ENCODE results near the gene TMEM175.

TMEM175 gene

DNA sequence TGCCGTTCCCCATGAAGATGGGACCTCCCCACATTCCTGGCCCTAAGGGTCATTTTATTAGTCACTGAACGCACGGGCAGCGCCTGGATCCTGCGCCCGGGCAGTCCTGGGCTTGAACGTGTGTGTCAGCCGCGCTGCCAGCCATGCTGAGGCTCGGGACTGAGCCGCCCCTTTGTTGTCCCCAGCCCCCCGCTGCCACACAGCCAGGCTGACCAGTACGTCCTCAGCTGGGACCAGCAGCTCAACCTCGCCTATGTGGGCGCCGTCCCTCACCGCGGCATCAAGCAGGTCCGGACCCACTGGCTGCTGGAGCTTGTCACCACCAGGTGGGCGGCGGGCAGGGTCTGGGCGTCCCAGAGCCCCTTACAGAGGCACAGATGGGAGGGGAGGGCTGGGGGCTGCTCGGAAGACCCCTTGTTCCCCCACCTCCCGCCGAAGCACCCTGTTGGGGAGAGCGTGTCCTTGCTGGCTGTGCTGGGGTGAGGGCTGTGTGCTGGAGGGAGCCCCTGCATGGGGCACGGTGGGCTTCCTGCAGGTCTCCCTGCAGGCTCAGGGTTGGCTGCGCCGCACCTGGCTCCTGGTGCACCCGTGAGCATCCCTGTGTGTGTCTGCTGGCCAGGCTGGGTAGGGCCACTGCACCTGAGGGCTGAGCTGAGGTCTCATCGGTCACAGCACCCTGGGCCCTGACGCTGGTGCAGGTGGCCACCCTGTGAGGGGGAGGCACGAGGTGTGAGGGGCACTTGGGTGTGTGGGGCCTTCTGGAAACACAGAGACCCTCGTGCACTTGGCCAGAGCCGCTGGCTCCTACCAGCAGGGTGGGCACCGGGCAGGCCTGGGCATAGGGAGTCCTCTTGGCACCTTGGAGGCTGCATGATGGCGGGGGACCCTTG is 55.6 kb downstream of the TMEM175 start:
- Histone ChIP-seq H3K4me1 (ENCODE audit: insufficient read depth, low read length) (peaks cover 9% of the 10 kb centered on the region), H3K4me3 (ENCODE audit: low read length) (no peak overlapping the region), H3K36me3 (ENCODE audit: insufficient read depth, low read length) (no peaks in the 10 kb centered on the region), H2AFZ (ENCODE audit: low read depth, low read length) (no peak overlapping the region), H3K9me3 (ENCODE audit: low read length) (no peaks in the 10 kb centered on the region), H3K27me3 (ENCODE audit: insufficient read depth, low read length) (peaks cover 32% of the 10 kb centered on the region)

DNA sequence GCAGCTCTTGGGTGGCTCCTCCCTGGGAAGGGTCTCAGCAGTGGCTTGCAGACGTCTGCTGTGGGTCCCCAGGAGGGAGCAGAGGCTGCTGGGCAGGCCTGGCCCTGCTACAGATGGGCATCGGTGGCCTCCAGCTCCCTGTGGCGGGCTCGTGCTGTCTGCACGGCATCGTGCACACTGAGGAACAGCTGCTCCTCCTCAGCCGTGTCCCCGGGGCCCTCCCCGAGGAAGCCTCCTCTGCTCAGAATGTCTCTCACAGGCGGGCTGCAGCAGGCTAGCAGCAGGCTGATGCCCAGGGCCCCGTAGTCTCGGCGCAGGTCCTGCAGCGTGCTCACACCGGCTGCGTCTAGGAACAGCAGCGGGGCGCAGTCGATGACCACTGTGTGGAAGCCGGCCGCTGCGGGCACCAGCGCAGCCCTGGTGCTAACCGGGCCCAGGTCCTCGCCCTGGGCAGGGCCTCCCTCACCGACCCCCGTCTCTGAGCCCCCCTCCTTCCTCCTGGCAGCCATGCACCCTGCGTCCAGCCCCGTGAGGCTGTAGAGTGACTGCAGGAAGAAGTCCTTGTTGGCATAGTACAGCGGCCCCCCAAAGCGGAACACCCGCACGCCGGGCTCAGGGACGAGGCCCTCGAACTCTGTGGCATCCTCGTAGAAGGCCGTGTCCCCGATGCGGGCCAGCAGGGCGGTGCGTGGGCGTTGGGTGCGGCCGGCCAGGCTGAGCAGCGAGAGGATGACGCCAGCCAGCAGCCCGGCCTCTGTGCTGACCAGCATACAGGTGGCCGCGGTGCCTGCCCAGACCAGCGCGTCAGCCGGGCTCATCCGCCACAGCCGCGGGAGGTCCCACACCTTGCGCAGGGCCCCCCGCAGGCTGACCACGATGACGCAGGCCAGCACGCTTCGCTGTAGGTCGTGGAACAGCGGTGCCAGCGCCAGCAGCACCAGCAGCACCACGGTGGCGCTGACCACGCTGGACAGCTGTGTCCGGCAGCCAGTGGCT is 56.8 kb downstream of the TMEM175 start:
- Histone ChIP-seq H3K4me3 (ENCODE audit: low read length) (no peak overlapping the region), H3K4me1 (ENCODE audit: insufficient read depth, low read length) (peaks cover 11% of the 10 kb centered on the region), H3K36me3 (ENCODE audit: insufficient read depth, low read length) (no peaks in the 10 kb centered on the region), H3K27me3 (ENCODE audit: insufficient read depth, low read length) (peaks cover 23% of the 10 kb centered on the region), H2AFZ (ENCODE audit: low read depth, low read length) (no peak overlapping the region), H3K9me3 (ENCODE audit: low read length) (no peaks in the 10 kb centered on the region)

DNA sequence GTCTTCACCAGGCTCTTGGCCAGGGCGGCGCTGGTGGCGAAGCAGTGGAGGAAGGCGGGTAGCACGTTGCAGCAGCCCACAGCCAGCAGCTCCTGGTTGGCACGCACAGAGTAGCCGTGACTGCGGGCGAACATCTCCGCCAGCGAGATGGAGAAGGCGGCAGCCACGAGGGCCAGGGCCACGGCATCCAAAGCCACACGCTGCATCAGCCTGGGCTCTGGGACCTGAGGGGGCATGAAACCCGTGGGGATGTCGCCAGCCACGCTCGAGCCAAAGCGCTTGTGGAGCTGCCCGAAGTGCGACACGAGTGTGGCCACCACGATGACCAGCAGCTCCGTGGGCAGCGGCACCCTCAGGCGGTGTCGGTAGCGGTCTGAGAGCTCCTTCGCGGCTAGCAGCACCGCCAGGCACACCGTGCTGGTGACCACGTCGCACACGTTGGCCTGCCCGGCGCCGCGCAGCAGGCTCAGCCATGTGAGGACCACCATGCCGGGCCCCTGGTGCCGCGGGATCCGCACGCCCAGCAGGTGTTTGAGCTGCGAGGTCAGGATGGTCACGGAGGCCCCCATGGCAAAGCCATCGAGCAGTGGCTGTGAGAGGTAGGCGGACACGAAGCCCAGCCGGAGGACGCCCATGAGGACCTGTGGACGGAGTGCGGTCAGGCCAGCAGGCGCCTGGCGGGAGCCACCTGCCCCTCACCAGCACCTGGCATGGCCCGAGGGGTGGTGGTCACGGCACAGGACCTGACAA is 57.6 kb downstream of the TMEM175 start:
- Histone ChIP-seq H3K27me3 (ENCODE audit: insufficient read depth, low read length) (peaks cover 16% of the 10 kb centered on the region), H3K36me3 (ENCODE audit: insufficient read depth, low read length) (no peaks in the 10 kb centered on the region), H2AFZ (ENCODE audit: low read depth, low read length) (no peak overlapping the region), H3K9me3 (ENCODE audit: low read length) (no peaks in the 10 kb centered on the region), H3K4me1 (ENCODE audit: insufficient read depth, low read length) (peaks cover 11% of the 10 kb centered on the region), H3K4me3 (ENCODE audit: low read length) (no peak overlapping the region)

- H3K36me3 ChIP-seq (ENCODE audit: insufficient read depth, low read length), result no peaks in the 10 kb centered on the region
- H2AFZ ChIP-seq (ENCODE audit: low read depth, low read length), result no peak overlapping the region
- H3K4me1 ChIP-seq (ENCODE audit: insufficient read depth, low read length), result peaks cover 11% of the 10 kb centered on the region
Observed at GRCh38 chr4:990746-991367, 58.6 kb downstream of the TMEM175 start.

DNA sequence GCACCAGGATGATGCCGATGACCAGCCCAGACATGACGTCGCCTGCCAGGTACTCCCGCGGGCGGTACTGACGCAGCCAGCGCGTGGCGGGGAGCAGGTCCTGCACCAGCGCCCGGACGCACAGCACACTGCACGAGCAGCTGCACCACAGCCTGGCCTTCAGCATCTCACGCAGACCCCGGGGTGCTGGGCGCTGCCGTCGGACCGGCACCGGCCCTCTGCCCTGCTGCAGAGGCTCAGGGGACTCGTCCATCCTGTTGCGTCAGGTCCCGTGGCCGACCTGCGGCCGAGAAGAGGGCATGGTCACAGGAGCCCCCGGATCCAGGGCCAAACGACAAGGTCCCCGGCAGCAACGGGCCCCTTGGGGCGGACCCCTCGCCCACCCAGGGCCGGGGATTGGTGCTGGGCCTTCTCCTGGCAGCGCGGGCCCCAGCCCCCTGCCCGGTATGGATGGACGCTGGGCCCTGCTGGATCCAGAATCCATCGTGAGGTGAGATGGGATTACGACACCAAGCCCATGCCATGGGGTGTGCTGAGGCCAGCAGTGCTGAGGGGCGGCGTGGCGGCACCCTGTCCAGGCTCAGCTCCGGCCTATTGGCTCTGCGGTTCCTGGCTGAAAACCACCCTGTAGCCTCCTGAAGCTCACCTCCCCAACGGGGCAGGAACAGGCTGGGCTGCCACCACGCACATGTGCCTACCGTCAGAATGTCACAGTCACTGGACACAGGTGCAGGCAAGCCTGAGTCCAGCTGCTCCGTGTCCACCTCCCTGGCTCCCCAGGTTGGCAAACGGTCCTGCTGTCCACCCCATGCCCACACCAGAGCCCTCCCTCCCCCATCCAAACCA is 59.4 kb downstream of the TMEM175 start:
- no peak overlapping the region for H3K4me3 ChIP-seq (ENCODE audit: low read length)
- H3K9me3 ChIP-seq (ENCODE audit: low read length), result no peaks in the 10 kb centered on the region
- H3K36me3 ChIP-seq (ENCODE audit: insufficient read depth, low read length), result no peaks in the 10 kb centered on the region
- peaks cover 13% of the 10 kb centered on the region for H3K27me3 ChIP-seq (ENCODE audit: insufficient read depth, low read length)
- peaks cover 8% of the 10 kb centered on the region for H3K4me1 ChIP-seq (ENCODE audit: insufficient read depth, low read length)
- H2AFZ ChIP-seq (ENCODE audit: low read depth, low read length), result no peak overlapping the region

More at GRCh38 chr4:990746-991367, 58.6 kb downstream of the TMEM175 start:
- H3K4me3 ChIP-seq (ENCODE audit: low read length), result no peak overlapping the region
- no peaks in the 10 kb centered on the region for H3K9me3 ChIP-seq (ENCODE audit: low read length)
- H3K27me3 ChIP-seq (ENCODE audit: insufficient read depth, low read length), result peaks cover 13% of the 10 kb centered on the region

- Histone ChIP-seq H3K4me1 (ENCODE audit: insufficient read depth, low read length) (peaks cover 8% of the 10 kb centered on the region), H3K4me3 (ENCODE audit: low read length) (no peak overlapping the region), H3K27me3 (ENCODE audit: insufficient read depth, low read length) (peaks cover 17% of the 10 kb centered on the region), H3K36me3 (ENCODE audit: insufficient read depth, low read length) (no peaks in the 10 kb centered on the region), H3K9me3 (ENCODE audit: low read length) (no peaks in the 10 kb centered on the region), H2AFZ (ENCODE audit: low read depth, low read length) (no peak overlapping the region)
Observed at GRCh38 chr4:992297-993110, 60.2 kb downstream of the TMEM175 start.

DNA sequence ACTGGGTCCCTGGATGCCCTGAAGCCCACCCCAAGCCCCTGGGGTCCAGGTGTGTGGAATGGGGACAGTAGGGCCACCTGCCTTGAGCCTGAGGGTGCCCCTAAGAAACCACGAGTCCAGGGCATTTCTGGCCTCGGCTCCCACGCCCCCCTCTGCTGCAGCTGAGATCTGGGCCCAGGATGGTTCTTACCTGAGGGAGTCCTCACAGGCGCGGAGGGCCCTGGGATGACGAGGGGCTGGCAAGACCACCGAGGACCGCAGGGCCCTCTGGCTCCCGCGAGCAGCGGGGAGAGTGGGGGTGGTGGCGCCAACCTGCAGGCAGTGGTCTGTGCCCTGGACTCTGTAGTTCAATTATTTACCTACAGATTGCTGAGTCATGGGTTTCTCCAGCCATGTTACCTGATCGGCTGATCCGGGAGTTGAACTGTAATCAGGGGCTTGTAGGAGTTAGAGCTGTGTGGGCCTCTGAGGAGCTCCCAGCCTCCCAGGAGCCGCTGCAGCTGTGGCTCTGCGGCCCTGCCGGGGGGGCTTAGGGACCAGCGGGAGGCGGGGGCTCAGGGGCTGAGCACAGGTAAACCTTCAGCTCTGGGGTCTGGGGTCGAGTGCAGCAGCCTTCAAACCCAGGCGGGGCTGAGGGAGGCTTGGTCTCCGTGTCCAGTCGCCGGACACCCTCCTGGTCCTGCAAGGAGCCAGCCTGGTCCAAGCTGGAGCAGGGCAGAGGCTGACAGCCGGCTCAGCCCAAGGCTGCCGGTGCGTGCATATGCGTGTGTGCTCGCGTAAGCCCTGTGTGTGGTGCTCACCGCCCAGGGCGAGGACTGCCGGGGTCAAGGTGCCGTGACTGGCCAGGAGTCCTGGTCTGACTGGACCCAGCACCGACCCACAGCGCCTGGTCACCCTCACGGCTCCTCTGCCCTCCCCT is 61.1 kb downstream of the TMEM175 start, which contains the start of gene SLC26A1:
Gene SLC26A1, minus strand, starts transcription at position 294 of the 919 bp plus-strand sequence. CDS start 1,701 bp downstream, outside the sequence.
- Histone ChIP-seq H3K27me3 (ENCODE audit: insufficient read depth, low read length) (peaks cover 26% of the 10 kb centered on the region), H3K4me3 (ENCODE audit: low read length) (no peak within 1 kb of the TSS), H2AFZ (ENCODE audit: low read depth, low read length) (no peak within 1 kb of the TSS), H3K36me3 (ENCODE audit: insufficient read depth, low read length) (no peaks in the 10 kb centered on the region), H3K4me1 (ENCODE audit: insufficient read depth, low read length) (peaks cover 12% of the 10 kb centered on the region), H3K9me3 (ENCODE audit: low read length) (no peaks in the 10 kb centered on the region)

GRCh38 chr4:995311-996026 is 63.2 kb downstream of the TMEM175 start:
- no peak overlapping the region for H3K4me3 ChIP-seq (ENCODE audit: low read length)
- no peaks in the 10 kb centered on the region for H3K9me3 ChIP-seq (ENCODE audit: low read length)
- peaks cover 19% of the 10 kb centered on the region for H3K4me1 ChIP-seq (ENCODE audit: insufficient read depth, low read length)
- no peaks in the 10 kb centered on the region for H3K36me3 ChIP-seq (ENCODE audit: insufficient read depth, low read length)
- no peak overlapping the region for H2AFZ ChIP-seq (ENCODE audit: low read depth, low read length)
- peaks cover 40% of the 10 kb centered on the region for H3K27me3 ChIP-seq (ENCODE audit: insufficient read depth, low read length)

- peaks cover 6% of the 10 kb centered on the region for H3K9me3 ChIP-seq (ENCODE audit: low read length)
- peaks cover 19% of the 10 kb centered on the region for H3K4me1 ChIP-seq (ENCODE audit: insufficient read depth, low read length)
- no peak overlapping the region for H3K4me3 ChIP-seq (ENCODE audit: low read length)
- no peak overlapping the region for H2AFZ ChIP-seq (ENCODE audit: low read depth, low read length)
- peaks cover 47% of the 10 kb centered on the region for H3K27me3 ChIP-seq (ENCODE audit: insufficient read depth, low read length)
- H3K36me3 ChIP-seq (ENCODE audit: insufficient read depth, low read length), result no peaks in the 10 kb centered on the region
Observed at GRCh38 chr4:996030-996996, 64.1 kb downstream of the TMEM175 start.

Data from neuron (in vitro differentiated cells).